K562 (cell line): ENCODE data around the gene TCF12. TPM values are rescaled to one million over a fixed set of nuclear protein-coding genes. Genes with fewer than 3 reads are reported as not detected.

Experiments used
- HDAC2 ChIP-seq: fragments of 450-650 bp; IDR thresholded peaks from 2 replicates; pipeline ENCODE4 v1.6.1; 2016; ENCODE audit warnings: mild to moderate bottlenecking
- MGA ChIP-seq: fragments of 450-650 bp; IDR thresholded peaks from 2 replicates; pipeline ENCODE4 v1.6.1; 2016; ENCODE audit warnings: mild to moderate bottlenecking, moderate library complexity
- NFIC ChIP-seq: fragments of 450-650 bp; IDR thresholded peaks from 2 replicates; pipeline ENCODE4 v1.6.1; 2017; ENCODE audit warnings: mild to moderate bottlenecking, inconsistent platforms
- RBFOX2 ChIP-seq: fragments of 200-400 bp; formaldehyde crosslinking; IDR thresholded peaks from 2 replicates; pipeline ENCODE4 v1.6.1; 2017; ENCODE audit warnings: low read depth, mild to moderate bottlenecking, low read length, moderate library complexity
- RUNX1 ChIP-seq: sonication (generic); IDR thresholded peaks from 2 replicates; pipeline ENCODE4 v1.6.1; 2016; ENCODE audit warnings: antibody characterized with exemption, low read depth
- SIN3A ChIP-seq, 2 experiments: fragments of 150-350 bp in 1 of 2; IDR thresholded peaks; 2 replicates each; pipeline ENCODE4 v1.6.1; 2011 to 2016; ENCODE audit warnings: borderline replicate concordance in 2 of 2, low read depth in 2 of 2, low read length in 2 of 2, mild to moderate bottlenecking in 2 of 2, moderate library complexity in 2 of 2; ENCODE audit not compliant: control insufficient read depth in 1 of 2
- SPI1 ChIP-seq: IDR thresholded peaks from 2 replicates; pipeline ENCODE4 v1.6.1; 2011; ENCODE audit warnings: low read depth, low read length, control low read depth, borderline replicate concordance
- ZEB2 ChIP-seq: fragments of 450-650 bp; IDR thresholded peaks from 2 replicates; pipeline ENCODE4 v1.6.1; 2016
- ZNF384 ChIP-seq: IDR thresholded peaks from 2 replicates; pipeline ENCODE4 v1.6.1; 2012; ENCODE audit warnings: low read depth, low read length, improper control_type of control experiment
- ZNF41 ChIP-seq: fragments of 250-450 bp; sonication (Bioruptor Pico); conservative IDR thresholded peaks from 2 replicates; pipeline ENCODE4 v1.4.0; 2020; ENCODE audit warnings: mild to moderate bottlenecking
- ZNF507 ChIP-seq: conservative IDR thresholded peaks from 2 replicates; pipeline ENCODE4 v1.6.1; 2017; ENCODE audit warnings: missing genetic modification characterization, missing compliant biosample characterization
- ZNF766 ChIP-seq: fragments of 200-800 bp; sonication (Bioruptor generic); conservative IDR thresholded peaks from 2 replicates; pipeline ENCODE4 v1.6.1; 2016; ENCODE audit warnings: missing genetic modification characterization, missing compliant biosample characterization
- polyA plus RNA-seq, 8 experiments: library from polyadenylated mRNA; depleted of rRNA in 4 of 8; stranded (reverse) in 5 of 8; unstranded in 3 of 8; fragments of >200 nt; fragmentation: Nextera tagmentation in 2 of 8; fragmentation: Illumina TruSeq in 1 of 8; extraction: Ambion mirVana in 2 of 8; extraction: Trizol in 1 of 8; gene quantifications; 2 replicates each; pipeline versions ENCODE4 v1.2.1 to v1.2.3, GENCODE V29; 2011 to 2014; ENCODE audit warnings: inconsistent platforms in 1 of 8, missing spikeins in 1 of 8
- total RNA-seq, 7 experiments: library from RNA; depleted of rRNA in 6 of 7; stranded (reverse); fragments of >200 nt in 6 of 7; fragmentation: Illumina TruSeq in 2 of 7; extraction: Trizol in 2 of 7; gene quantifications; 2 replicates each; pipeline versions ENCODE4 v1.2.1 to v1.2.3, GENCODE V29; 2011 to 2021; ENCODE audit warnings: low replicate concordance in 1 of 7
- TF ChIP-seq, protein P1 (sequence below): sonication (generic); formaldehyde crosslinking; IDR thresholded peaks from 2 replicates; pipeline ENCODE4 v1.8.1; 2022; ENCODE audit warnings: missing genetic modification reagents

TCF12 gene
- total and polyA plus RNA-seq, 9 of the 15 experiments (the other 6 are each of a cell fraction or from before 2014, with no cell fraction given) = 10.5 to 132 (median 52.9) TPM

- TF ChIP-seq MGA (no peak), ZNF41 (no peak), HDAC2 (no peak), ZNF766 (no peak), ZNF384 (no peak), SPI1 (no peak), ZNF507 (tag) (no peak), NFIC (no peak), RBFOX2 (0 out of 2 replicates have a peak, but pooled peaks have one; percentile 28), SIN3A (IDR thresholded peaks at IDR 0.05; ENCODE audit: borderline replicate concordance in 2 of 2, control insufficient read depth in 1 of 2, low read depth in 2 of 2, low read length in 2 of 2) (no peak), RUNX1 (no peak), ZEB2 (no peak)
- TF ChIP-seq, protein P1, sequence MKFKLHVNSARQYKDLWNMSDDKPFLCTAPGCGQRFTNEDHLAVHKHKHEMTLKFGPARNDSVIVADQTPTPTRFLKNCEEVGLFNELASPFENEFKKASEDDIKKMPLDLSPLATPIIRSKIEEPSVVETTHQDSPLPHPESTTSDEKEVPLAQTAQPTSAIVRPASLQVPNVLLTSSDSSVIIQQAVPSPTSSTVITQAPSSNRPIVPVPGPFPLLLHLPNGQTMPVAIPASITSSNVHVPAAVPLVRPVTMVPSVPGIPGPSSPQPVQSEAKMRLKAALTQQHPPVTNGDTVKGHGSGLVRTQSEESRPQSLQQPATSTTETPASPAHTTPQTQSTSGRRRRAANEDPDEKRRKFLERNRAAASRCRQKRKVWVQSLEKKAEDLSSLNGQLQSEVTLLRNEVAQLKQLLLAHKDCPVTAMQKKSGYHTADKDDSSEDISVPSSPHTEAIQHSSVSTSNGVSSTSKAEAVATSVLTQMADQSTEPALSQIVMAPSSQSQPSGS (CRISPR knock-in tag) = no peak
These were observed 412.3 kb downstream of the TCF12 start (continued) for GRCh38 chr15:57330619-57331340.
